Memory B cell (primary cell): ENCODE results near the gene SH2D4B.

Source experiments
- ATAC-seq: fragments of 150-1000 bp; cut with Tn5 transposase; 2 replicates; pipeline ENCODE4 v1.10.0; 2021; ENCODE audit warnings: low read depth, mild to moderate bottlenecking, moderate library complexity
- DNase-seq, 2 donors: peaks; one replicate each; pipeline ENCODE4 v3.0.0; 2022; ENCODE audit warnings: low spot score in 2 of 2
- H3K27ac Mint-ChIP-seq: one replicate; pipeline ENCODE4 v1.8.0; 2022; ENCODE audit warnings: mild to moderate bottlenecking, moderate library complexity, mixed read lengths
- H3K27me3 Mint-ChIP-seq: one replicate; pipeline ENCODE4 v1.8.0; 2022; ENCODE audit warnings: mixed read lengths
- H3K36me3 Mint-ChIP-seq: one replicate; pipeline ENCODE4 v1.8.0; 2022; ENCODE audit warnings: mild to moderate bottlenecking, mixed read lengths
- H3K4me1 Mint-ChIP-seq: one replicate; pipeline ENCODE4 v1.8.0; 2022; ENCODE audit warnings: mixed read lengths
- H3K4me3 Mint-ChIP-seq: one replicate; pipeline ENCODE4 v1.8.0; 2022; ENCODE audit warnings: mild to moderate bottlenecking, moderate library complexity, mixed read lengths
- H3K9me3 Mint-ChIP-seq: one replicate; pipeline ENCODE4 v1.8.0; 2022; ENCODE audit warnings: mixed read lengths

The SH2D4B gene

GRCh38 chr10:80617807-80618206 lies 80.1 kb downstream of the SH2D4B start:
- H3K4me3 Mint-ChIP-seq: no peak overlapping the region
- H3K27me3 Mint-ChIP-seq: peaks cover 6% of the 10 kb centered on the region
- H3K36me3 Mint-ChIP-seq: no peaks in the 10 kb centered on the region
- H3K27ac Mint-ChIP-seq: no peak overlapping the region
- ATAC-seq: no peak
- H3K4me1 Mint-ChIP-seq: peaks cover 3% of the 10 kb centered on the region
- H3K9me3 Mint-ChIP-seq: peaks cover 2% of the 10 kb centered on the region
- no peak for DNase-seq

- Mint-ChIP-seq H3K36me3 (no peaks in the 10 kb centered on the region), H3K27ac (no peak overlapping the region), H3K27me3 (peaks cover 3% of the 10 kb centered on the region), H3K4me1 (peaks cover 3% of the 10 kb centered on the region), H3K9me3 (no peaks in the 10 kb centered on the region), H3K4me3 (no peak overlapping the region)
- ATAC-seq (no peak), DNase-seq (no peak)
These were observed 81.3 kb downstream of the SH2D4B start for GRCh38 chr10:80619036-80619435.

GRCh38 chr10:80622153-80622552 lies 84.5 kb downstream of the SH2D4B start:
- no peaks in the 10 kb centered on the region for H3K36me3 Mint-ChIP-seq
- no peak for ATAC-seq
- peaks cover 3% of the 10 kb centered on the region for H3K4me1 Mint-ChIP-seq
- no peak for DNase-seq
- no peaks in the 10 kb centered on the region for H3K9me3 Mint-ChIP-seq
- no peak overlapping the region for H3K27ac Mint-ChIP-seq
- no peak overlapping the region for H3K4me3 Mint-ChIP-seq
- peaks cover 7% of the 10 kb centered on the region for H3K27me3 Mint-ChIP-seq

- Mint-ChIP-seq H3K27me3 (peaks cover 8% of the 10 kb centered on the region), H3K4me3 (no peak overlapping the region), H3K4me1 (no peaks in the 10 kb centered on the region), H3K36me3 (no peaks in the 10 kb centered on the region), H3K27ac (no peak overlapping the region), H3K9me3 (no peaks in the 10 kb centered on the region)
- no peak for ATAC-seq
- no peak for DNase-seq
These were observed 92.6 kb downstream of the SH2D4B start for GRCh38 chr10:80630324-80630723.

GRCh38 chr10:80632742-80633141 lies 95.0 kb downstream of the SH2D4B start:
- Mint-ChIP-seq H3K9me3 (no peaks in the 10 kb centered on the region), H3K4me3 (no peak overlapping the region), H3K4me1 (no peaks in the 10 kb centered on the region), H3K27ac (no peak overlapping the region), H3K27me3 (peaks cover 2% of the 10 kb centered on the region), H3K36me3 (no peaks in the 10 kb centered on the region)
- no peak for ATAC-seq
- no peak for DNase-seq

GRCh38 chr10:80633383-80633860 lies 95.7 kb downstream of the SH2D4B start:
- ATAC-seq (no peak), DNase-seq (no peak)
- Mint-ChIP-seq H3K36me3 (no peaks in the 10 kb centered on the region), H3K27ac (no peak overlapping the region), H3K4me3 (no peak overlapping the region), H3K9me3 (no peaks in the 10 kb centered on the region), H3K4me1 (no peaks in the 10 kb centered on the region), H3K27me3 (peaks cover 2% of the 10 kb centered on the region)

- Mint-ChIP-seq H3K4me1 (no peaks in the 10 kb centered on the region), H3K36me3 (no peaks in the 10 kb centered on the region), H3K4me3 (no peak overlapping the region), H3K27ac (no peak overlapping the region), H3K9me3 (no peaks in the 10 kb centered on the region), H3K27me3 (peaks cover 4% of the 10 kb centered on the region)
- ATAC-seq (no peak), DNase-seq (no peak)
These were observed 96.2 kb downstream of the SH2D4B start for GRCh38 chr10:80633910-80634309.

GRCh38 chr10:80642661-80643060 lies 105.0 kb downstream of the SH2D4B start:
- Mint-ChIP-seq H3K27ac (no peak overlapping the region), H3K27me3 (peaks cover 12% of the 10 kb centered on the region), H3K4me3 (no peak overlapping the region), H3K4me1 (no peaks in the 10 kb centered on the region), H3K9me3 (no peaks in the 10 kb centered on the region), H3K36me3 (no peaks in the 10 kb centered on the region)
- DNase-seq: no peak
- no peak for ATAC-seq

GRCh38 chr10:80646366-80646765 lies 108.7 kb downstream of the SH2D4B start:
- Mint-ChIP-seq H3K27ac (no peak overlapping the region), H3K27me3 (peaks cover 15% of the 10 kb centered on the region)

GRCh38 chr10:80647173-80647833 lies 109.6 kb downstream of the SH2D4B start:
- Mint-ChIP-seq H3K4me3 (no peak overlapping the region), H3K4me1 (no peaks in the 10 kb centered on the region), H3K27ac (no peak overlapping the region), H3K27me3 (peaks cover 15% of the 10 kb centered on the region), H3K9me3 (peaks cover 2% of the 10 kb centered on the region), H3K36me3 (no peaks in the 10 kb centered on the region)
- DNase-seq: no peak
- ATAC-seq: no peak

More at GRCh38 chr10:80646366-80646765, 108.7 kb downstream of the SH2D4B start:
- ATAC-seq (no peak), DNase-seq (no peak)
- no peak overlapping the region for H3K4me3 Mint-ChIP-seq
- peaks cover 2% of the 10 kb centered on the region for H3K9me3 Mint-ChIP-seq
- no peaks in the 10 kb centered on the region for H3K4me1 Mint-ChIP-seq
- H3K36me3 Mint-ChIP-seq: no peaks in the 10 kb centered on the region

GRCh38 chr10:80648106-80648505 lies 110.4 kb downstream of the SH2D4B start:
- Mint-ChIP-seq H3K4me3 (no peak overlapping the region), H3K27ac (no peak overlapping the region), H3K4me1 (no peaks in the 10 kb centered on the region), H3K36me3 (no peaks in the 10 kb centered on the region), H3K9me3 (peaks cover 2% of the 10 kb centered on the region), H3K27me3 (peaks cover 15% of the 10 kb centered on the region)
- ATAC-seq (no peak), DNase-seq (no peak)

GRCh38 chr10:80649183-80649582 lies 111.5 kb downstream of the SH2D4B start:
- DNase-seq (no peak), ATAC-seq (no peak)
- Mint-ChIP-seq H3K4me3 (no peak overlapping the region), H3K27ac (no peak overlapping the region), H3K4me1 (no peaks in the 10 kb centered on the region), H3K9me3 (peaks cover 7% of the 10 kb centered on the region), H3K36me3 (peaks cover 2% of the 10 kb centered on the region), H3K27me3 (peaks cover 15% of the 10 kb centered on the region)

GRCh38 chr10:80655898-80656297 lies 118.2 kb downstream of the SH2D4B start:
- Mint-ChIP-seq H3K27me3 (peaks cover 5% of the 10 kb centered on the region), H3K4me1 (no peaks in the 10 kb centered on the region), H3K9me3 (peaks cover 6% of the 10 kb centered on the region), H3K36me3 (peaks cover 2% of the 10 kb centered on the region), H3K27ac (no peak overlapping the region), H3K4me3 (no peak overlapping the region)
- no peak for ATAC-seq
- no peak for DNase-seq

GRCh38 chr10:80658068-80658467 lies 120.4 kb downstream of the SH2D4B start:
- ATAC-seq: no peak
- H3K27ac Mint-ChIP-seq: no peak overlapping the region
- peaks cover 11% of the 10 kb centered on the region for H3K27me3 Mint-ChIP-seq

GRCh38 chr10:80659289-80659688 lies 121.6 kb downstream of the SH2D4B start:
- H3K4me3 Mint-ChIP-seq: no peak overlapping the region
- no peaks in the 10 kb centered on the region for H3K9me3 Mint-ChIP-seq
- no peaks in the 10 kb centered on the region for H3K36me3 Mint-ChIP-seq
- ATAC-seq (no peak), DNase-seq (no peak)
- H3K27me3 Mint-ChIP-seq: peaks cover 11% of the 10 kb centered on the region
- H3K27ac Mint-ChIP-seq: no peak overlapping the region
- peaks cover 4% of the 10 kb centered on the region for H3K4me1 Mint-ChIP-seq

More at GRCh38 chr10:80658068-80658467, 120.4 kb downstream of the SH2D4B start:
- Mint-ChIP-seq H3K4me3 (no peak overlapping the region), H3K4me1 (peaks cover 4% of the 10 kb centered on the region), H3K36me3 (peaks cover 2% of the 10 kb centered on the region), H3K9me3 (peaks cover 6% of the 10 kb centered on the region)
- DNase-seq: no peak
